Stimulated activated CD4-positive, alpha-beta T cell treated with anti-CD3 and anti-CD28 coated beads, Interleukin-12 subunit alpha, Interleukin-12 subunit beta, amount 100 ng/mL, for 48 hours (primary cell): ENCODE results near the gene MRPL12.
A peak's percentile ranks its signal among the peaks of the same experiment; 100 is the strongest.

Experiments used
- DNase-seq, 3 donors: peaks; one replicate each; pipeline ENCODE4 v3.0.0-alpha.2; 2020; ENCODE audit warnings: low read depth in 2 of 3, low spot score in 1 of 3

Gene MRPL12

GRCh38 chr17:81700353-81701287 lies 2.5 kb upstream of the MRPL12 start:
- no peak for DNase-seq

- no peak for DNase-seq
Observed at GRCh38 chr17:81701288-81702071, 1.7 kb upstream of the MRPL12 start.

GRCh38 chr17:81703747-81704654 lies 834 bp downstream of the MRPL12 start:
- no peak for DNase-seq

- DNase-seq, result no peak
Observed at GRCh38 chr17:81705518-81706231, 2.5 kb downstream of the MRPL12 start.

- no peak for DNase-seq
Observed at GRCh38 chr17:81706232-81706611, 3.1 kb downstream of the MRPL12 start.

- no peak for DNase-seq
Observed at GRCh38 chr17:81706757-81707624, 3.8 kb downstream of the MRPL12 start.

GRCh38 chr17:81707725-81708646 lies 4.8 kb downstream of the MRPL12 start:
- DNase-seq, result no peak

- no peak for DNase-seq
Observed at GRCh38 chr17:81708739-81709185, 5.6 kb downstream of the MRPL12 start.

- DNase-seq, result no peak
Observed at GRCh38 chr17:81710514-81711308, 7.5 kb downstream of the MRPL12 start.

- DNase-seq, result peak; percentile 66 to 84 (median 76)
Observed at GRCh38 chr17:81711814-81712467, 8.8 kb downstream of the MRPL12 start, which contains the start of gene SLC25A10. SLC25A10 (plus strand) TSS chr17:81712284; CDS start chr17:81712427, 143 bp downstream.

- DNase-seq, result no peak
Observed at GRCh38 chr17:81712468-81713003, 9.4 kb downstream of the MRPL12 start.

- DNase-seq, result no peak
Observed at GRCh38 chr17:81713004-81713555, 9.9 kb downstream of the MRPL12 start.

- no peak for DNase-seq
Observed at GRCh38 chr17:81713556-81714411, 10.6 kb downstream of the MRPL12 start.

- DNase-seq, result no peak
Observed at GRCh38 chr17:81714412-81715106, 11.4 kb downstream of the MRPL12 start.
